Measurements from ENCODE around the gene HDAC2.

- TF ChIP-seq CTCF (conservative IDR thresholded peaks at IDR 0.05; ENCODE audit: low read length) (peak; percentile 74), EZH2phosphoT487 (IDR thresholded peaks at IDR 0.05; ENCODE audit: borderline replicate concordance, low read depth, low read length) (no peak)
Measured at GRCh38 chr6:113994934-113995342, 24.0 kb upstream of the HDAC2 start.

Data from OCI-LY7 (cell line).